Adrenal gland (tissue), 5 donors: ENCODE data around the gene SDHAF3.

ENCODE experiments used
- CTCF ChIP-seq, 6 experiments: fragments of 450-650 bp in 4 of 6; fragments of 200-600 bp in 2 of 6; sonication (generic) in 1 of 6; IDR thresholded peaks; 1 replicate in 5 of 6; 2 replicates in 1 of 6; pipeline versions ENCODE4 v1.5.1 to v1.8.0; 2016 to 2021; ENCODE audit warnings: antibody characterized with exemption in 6 of 6, mild to moderate bottlenecking in 2 of 6, moderate library complexity in 1 of 6
- POLR2A ChIP-seq, 2 donors: fragments of 450-650 bp; IDR thresholded peaks; one replicate each; pipeline ENCODE4 v1.6.1; 2017; ENCODE audit warnings: antibody characterized with exemption in 2 of 2, mild to moderate bottlenecking in 2 of 2, moderate library complexity in 1 of 2
- donor health status: DM: no; HTN: no; CAD: no.

DNA sequence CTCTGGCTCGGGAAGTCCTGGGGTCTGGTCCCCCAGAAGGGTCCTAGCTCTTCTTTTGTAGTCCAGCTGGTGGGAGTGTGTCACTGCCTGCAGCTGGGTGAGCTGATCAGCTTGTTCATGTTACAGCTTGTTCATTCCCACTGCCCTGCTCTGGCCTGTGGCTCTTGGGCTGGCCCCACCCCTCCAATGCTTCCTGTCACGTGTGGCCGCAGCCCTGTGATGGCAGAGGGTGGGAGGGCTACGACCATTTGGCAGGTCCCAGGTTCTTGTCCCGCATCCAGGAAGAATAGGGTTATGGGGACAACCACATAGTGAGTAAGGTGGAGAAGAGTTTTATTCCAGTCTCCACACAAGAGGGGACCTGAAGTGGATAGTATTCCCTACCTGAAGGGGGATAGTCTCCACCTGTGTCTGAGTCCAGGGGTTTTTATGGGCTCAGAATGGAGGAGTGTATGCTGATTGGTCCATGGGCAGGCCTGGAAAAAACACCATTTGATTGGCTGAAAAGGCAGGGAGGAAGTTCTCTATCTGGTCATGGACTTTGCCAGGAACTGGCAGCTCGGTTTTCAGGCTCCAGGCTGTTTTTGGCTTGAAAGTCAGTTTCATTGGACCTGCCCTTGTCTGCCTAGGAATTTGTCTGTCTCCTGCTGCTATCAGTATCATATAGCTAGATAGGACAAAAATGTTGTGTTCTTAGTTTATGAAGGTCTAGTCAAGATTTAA lies 13.1 kb downstream of the SDHAF3 start:
- no peak for TF ChIP-seq CTCF (IDR thresholded peaks at IDR 0.05)
- no peak for TF ChIP-seq POLR2A (IDR thresholded peaks at IDR 0.05)
